Right lobe of liver (tissue), 4 donors: Measurements from ENCODE around the gene SELENOI.

Experiments
- POLR2A ChIP-seq: fragments of 450-650 bp; IDR thresholded peaks from one replicate; pipeline ENCODE4 v1.6.1; 2017; ENCODE audit warnings: antibody characterized with exemption, mild to moderate bottlenecking
- TF ChIP-seq, protein P1 (sequence below), 4 donors: fragments of 200-600 bp in 3 of 4; fragments of 450-650 bp in 1 of 4; IDR thresholded peaks; one replicate each; pipeline versions ENCODE4 v1.5.1 to v1.8.0; 2016 to 2022; ENCODE audit warnings: antibody characterized with exemption in 4 of 4, mild to moderate bottlenecking in 2 of 4
- donor health status: DM: no; HTN: no; CAD: no.
- donor health status: DM: no; HTN: no; CAD: no.
- donor health status: DM: no; HTN: yes; CAD: no.

DNA sequence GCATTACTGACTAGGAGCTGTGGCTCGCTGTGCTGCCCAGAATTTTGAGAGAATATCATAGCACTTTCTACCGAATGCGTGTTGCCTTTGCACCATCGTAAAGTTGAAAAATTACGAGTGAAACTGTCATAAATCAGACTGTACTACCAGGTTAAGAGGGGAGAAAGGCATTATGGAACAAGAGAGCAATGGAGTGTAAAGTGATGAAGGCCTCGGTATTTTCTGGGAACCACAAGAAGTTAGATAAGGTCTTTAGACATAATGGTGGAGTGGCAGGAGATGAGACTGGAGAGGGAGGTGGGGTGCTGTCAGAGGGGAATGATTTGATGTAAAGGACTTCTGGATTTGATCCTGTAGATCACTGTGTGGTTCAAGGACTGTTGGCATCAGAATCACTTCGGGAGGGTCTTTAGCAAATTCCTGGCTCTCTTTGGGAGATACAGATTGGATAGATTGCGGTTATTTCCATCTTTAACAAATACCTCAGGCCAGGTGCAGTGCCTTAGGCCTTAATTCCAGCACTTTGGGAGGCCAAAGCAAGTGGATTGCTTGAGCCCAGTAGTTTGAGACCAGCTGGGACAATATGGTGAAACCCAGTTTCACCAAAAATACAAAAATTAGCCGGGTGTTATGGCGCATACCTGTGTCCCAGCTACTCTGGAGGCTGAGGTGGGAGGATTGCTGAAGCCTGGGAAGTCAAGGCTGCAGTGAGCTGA lies 5.6 kb downstream of the SELENOI start:
- TF ChIP-seq, protein P1, sequence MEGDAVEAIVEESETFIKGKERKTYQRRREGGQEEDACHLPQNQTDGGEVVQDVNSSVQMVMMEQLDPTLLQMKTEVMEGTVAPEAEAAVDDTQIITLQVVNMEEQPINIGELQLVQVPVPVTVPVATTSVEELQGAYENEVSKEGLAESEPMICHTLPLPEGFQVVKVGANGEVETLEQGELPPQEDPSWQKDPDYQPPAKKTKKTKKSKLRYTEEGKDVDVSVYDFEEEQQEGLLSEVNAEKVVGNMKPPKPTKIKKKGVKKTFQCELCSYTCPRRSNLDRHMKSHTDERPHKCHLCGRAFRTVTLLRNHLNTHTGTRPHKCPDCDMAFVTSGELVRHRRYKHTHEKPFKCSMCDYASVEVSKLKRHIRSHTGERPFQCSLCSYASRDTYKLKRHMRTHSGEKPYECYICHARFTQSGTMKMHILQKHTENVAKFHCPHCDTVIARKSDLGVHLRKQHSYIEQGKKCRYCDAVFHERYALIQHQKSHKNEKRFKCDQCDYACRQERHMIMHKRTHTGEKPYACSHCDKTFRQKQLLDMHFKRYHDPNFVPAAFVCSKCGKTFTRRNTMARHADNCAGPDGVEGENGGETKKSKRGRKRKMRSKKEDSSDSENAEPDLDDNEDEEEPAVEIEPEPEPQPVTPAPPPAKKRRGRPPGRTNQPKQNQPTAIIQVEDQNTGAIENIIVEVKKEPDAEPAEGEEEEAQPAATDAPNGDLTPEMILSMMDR (IDR thresholded peaks at IDR 0.05): no peak
- no peak for TF ChIP-seq POLR2A
